Activated naive CD8-positive, alpha-beta T cell treated with anti-CD3 and anti-CD28 coated beads for 36 hours (primary cell): ENCODE measurements around the gene YY1. TPM values are rescaled to one million over a fixed set of nuclear protein-coding genes. Genes with fewer than 3 reads are reported as not detected.
"Not testable (repeated sequence)": the region's sequence is repeated elsewhere in the genome, so short reads cannot be mapped to it uniquely, and the experiment has no call there.

Experiments used
- DNase-seq: peaks from one replicate; pipeline ENCODE4 v3.0.0; 2021
- H3K27ac Mint-ChIP-seq: one replicate; pipeline ENCODE4 v1.8.0; 2022; ENCODE audit warnings: mild to moderate bottlenecking, moderate library complexity, mixed read lengths
- H3K27me3 Mint-ChIP-seq: one replicate; pipeline ENCODE4 v1.8.0; 2022; ENCODE audit warnings: mild to moderate bottlenecking, mixed read lengths
- H3K36me3 Mint-ChIP-seq: one replicate; pipeline ENCODE4 v1.8.0; 2021; ENCODE audit warnings: mild to moderate bottlenecking, mixed read lengths
- H3K4me1 Mint-ChIP-seq: one replicate; pipeline ENCODE4 v1.8.0; 2021; ENCODE audit warnings: mixed read lengths
- H3K4me3 Mint-ChIP-seq: one replicate; pipeline ENCODE4 v1.8.0; 2022; ENCODE audit warnings: mild to moderate bottlenecking, moderate library complexity, mixed read lengths
- H3K9me3 Mint-ChIP-seq: one replicate; pipeline ENCODE4 v1.8.0; 2022; ENCODE audit warnings: mixed read lengths
- total RNA-seq, 2 experiments: library from RNA; stranded (reverse); gene quantifications; one replicate each; pipeline ENCODE4 v1.2.3, GENCODE V29; 2021

The YY1 gene
- total RNA-seq, 2 experiments from 2014 or later, result 109 to 119 TPM

DNA sequence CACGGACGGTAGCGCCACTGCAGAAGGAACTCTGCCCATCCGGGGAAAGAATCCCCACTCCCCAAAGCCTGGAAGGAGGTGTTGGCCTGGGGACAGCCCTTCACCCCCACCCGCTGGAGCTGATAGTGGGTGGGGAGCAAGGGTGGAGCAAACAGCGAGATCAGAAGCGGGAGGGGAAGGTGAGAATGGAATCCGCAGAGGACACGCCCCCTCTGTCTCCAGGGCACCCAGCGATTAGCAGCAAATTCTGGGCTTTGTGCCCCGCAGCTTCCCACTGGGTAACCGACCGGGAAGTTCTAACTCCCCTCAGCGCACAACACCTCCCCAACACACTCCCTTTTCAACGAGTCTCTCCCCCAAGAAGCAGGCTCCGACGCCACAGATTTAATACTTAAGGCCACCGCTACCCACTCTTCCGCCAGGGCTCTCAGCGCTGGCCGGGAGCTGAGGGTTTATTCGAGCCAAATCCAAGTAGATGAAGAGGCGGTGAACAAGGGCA, 65.9 kb downstream of the YY1 start:
- Mint-ChIP-seq H3K4me1 (peaks cover 15% of the 10 kb centered on the region), H3K27me3 (no peaks in the 10 kb centered on the region), H3K27ac (no peak overlapping the region), H3K36me3 (no peaks in the 10 kb centered on the region), H3K4me3 (peak overlapping the region; percentile 71), H3K9me3 (no peaks in the 10 kb centered on the region)
- DNase-seq, result peak; percentile 7

DNA sequence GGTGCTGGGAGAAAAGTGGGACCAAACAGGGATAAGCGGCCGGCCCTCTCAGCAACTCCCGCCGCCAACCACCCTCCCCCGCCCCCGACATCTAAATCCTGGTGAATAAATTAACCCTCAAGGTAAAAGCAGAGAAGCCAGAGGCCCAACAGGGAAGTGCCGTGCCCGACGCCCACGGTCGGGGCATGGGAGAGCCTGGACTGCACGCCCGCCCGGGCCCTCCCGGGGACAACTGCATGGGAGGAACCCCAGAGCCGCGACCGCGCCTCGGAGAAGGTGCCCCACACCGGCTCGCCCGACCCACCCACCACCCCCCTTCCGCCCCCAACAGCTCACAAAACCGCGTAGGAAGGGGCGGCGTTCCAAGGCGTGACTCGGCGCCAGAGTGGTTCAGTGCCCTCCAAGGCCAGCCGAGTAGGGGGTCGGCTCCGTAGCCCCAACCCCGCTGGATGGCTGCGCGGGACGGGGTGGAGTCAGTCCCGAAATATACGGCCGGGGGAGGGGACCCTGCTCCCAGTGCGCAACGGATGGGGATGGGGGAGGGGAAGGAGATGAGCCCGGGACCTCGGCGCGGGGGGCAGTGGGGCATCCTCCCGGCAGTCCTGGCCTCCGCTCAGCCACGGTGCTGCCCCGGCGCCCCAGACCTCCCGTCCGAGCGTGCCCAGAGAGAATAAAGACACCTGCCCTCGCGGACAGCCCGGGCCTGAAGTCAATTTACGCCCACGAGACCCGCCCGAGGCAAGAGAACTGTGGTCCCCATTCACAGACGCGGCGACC, 66.6 kb downstream of the YY1 start:
- Mint-ChIP-seq H3K36me3 (no peaks in the 10 kb centered on the region), H3K4me1 (peaks cover 15% of the 10 kb centered on the region), H3K27ac (no peak overlapping the region), H3K27me3 (no peaks in the 10 kb centered on the region), H3K9me3 (no peaks in the 10 kb centered on the region), H3K4me3 (peak overlapping the region; percentile 71)
- DNase-seq, result peak; percentile 34

DNA sequence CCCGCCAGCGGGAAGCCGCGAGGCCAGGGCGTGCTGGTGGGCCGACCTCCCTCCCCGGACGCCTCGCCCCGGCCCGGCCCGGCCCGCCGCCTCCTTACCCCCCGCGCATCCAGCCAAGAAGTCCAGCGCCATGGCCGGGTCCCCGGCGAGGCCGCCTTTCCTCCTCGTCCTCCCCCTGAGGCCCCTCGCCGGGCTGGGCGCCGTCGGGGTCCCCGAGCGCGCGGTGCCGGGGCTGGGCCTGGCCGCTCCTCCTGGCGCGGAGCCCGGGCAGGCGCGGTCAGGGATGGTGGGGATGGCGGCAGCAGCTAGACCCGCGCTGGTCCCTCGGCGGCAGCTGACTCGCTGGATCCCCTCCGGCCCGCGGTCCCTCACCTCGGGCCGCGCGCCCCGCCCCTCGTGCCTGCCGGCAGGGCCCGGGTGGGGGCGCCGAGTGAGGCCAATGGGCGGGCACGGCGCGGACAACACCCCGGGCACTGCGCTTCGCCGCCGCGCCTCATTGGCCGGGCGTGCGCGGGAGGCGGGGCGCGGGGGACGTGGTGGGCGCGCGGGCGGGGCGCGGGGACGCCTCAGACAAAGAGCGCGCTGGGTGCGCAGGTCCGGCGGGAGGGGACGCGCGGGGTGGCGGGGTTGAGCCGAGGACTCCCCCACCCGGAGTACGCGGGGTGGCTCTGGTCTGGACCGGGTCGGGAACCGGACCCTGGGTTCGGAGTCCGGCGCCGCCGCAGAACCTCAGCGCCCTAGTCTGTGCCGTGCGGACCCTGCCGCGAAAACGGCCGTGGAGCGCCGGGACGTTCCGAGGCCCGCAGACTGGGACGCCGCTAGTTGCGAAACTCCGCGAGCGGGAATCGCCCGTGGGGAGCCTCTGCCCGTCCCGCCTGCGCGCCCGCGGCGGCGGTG, 67.4 kb downstream of the YY1 start, which contains the start of gene SLC25A29:
TSS of gene SLC25A29 (minus strand) at position 344 of the 897 bp plus-strand sequence. CDS start at position 132, 212 bp downstream.
- H3K36me3 Mint-ChIP-seq, result no peaks in the 10 kb centered on the region
- H3K4me3 Mint-ChIP-seq, result peak within 1 kb of the TSS; percentile 71
- DNase-seq, result peak; percentile 87
- peaks cover 15% of the 10 kb centered on the region for H3K4me1 Mint-ChIP-seq
- no peaks in the 10 kb centered on the region for H3K27me3 Mint-ChIP-seq
- no peaks in the 10 kb centered on the region for H3K9me3 Mint-ChIP-seq
- H3K27ac Mint-ChIP-seq, result no peak within 1 kb of the TSS

DNA sequence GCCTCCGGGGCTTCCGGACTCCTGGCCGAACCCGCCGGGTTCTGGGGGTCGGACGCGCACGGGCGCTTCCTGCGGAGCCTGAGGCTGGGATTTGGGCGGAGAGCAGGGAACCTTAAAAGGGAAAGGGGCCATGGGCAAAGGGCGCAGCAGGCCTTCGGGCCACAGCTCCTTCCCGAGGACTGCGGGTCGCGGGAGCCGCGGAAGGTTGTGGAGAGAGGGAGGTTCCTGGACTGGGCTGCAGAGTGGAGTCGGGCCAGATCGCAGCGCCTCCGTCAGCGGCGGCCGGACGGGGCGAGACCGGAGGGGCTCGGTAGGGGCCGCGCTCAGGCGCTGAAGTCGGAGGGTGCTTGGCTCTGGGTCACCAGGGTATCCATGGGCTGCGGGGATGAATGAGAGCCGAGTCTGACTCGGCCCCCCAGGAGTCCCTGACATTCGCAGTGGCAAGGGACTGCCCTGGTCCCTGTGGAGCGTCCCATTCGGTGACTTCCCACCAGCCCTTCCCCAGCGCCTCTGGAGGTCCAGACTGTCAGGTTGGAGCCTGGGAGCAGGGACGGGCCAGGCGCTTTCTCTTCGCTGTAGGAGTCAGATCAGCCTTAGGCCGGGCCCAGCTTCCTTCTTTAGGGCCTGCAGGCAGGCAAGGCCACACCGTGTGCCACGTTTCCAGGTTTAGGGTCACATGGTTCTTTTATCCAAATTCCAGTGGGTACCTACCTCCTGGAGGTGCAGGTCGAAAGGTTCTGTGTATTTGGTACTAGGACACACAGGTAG, 68.2 kb downstream of the YY1 start:
- Mint-ChIP-seq H3K9me3 (no peaks in the 10 kb centered on the region), H3K36me3 (no peaks in the 10 kb centered on the region), H3K27ac (no peak overlapping the region), H3K4me1 (peaks cover 15% of the 10 kb centered on the region), H3K4me3 (peak overlapping the region; percentile 53), H3K27me3 (no peaks in the 10 kb centered on the region)
- DNase-seq, result no peak

DNA sequence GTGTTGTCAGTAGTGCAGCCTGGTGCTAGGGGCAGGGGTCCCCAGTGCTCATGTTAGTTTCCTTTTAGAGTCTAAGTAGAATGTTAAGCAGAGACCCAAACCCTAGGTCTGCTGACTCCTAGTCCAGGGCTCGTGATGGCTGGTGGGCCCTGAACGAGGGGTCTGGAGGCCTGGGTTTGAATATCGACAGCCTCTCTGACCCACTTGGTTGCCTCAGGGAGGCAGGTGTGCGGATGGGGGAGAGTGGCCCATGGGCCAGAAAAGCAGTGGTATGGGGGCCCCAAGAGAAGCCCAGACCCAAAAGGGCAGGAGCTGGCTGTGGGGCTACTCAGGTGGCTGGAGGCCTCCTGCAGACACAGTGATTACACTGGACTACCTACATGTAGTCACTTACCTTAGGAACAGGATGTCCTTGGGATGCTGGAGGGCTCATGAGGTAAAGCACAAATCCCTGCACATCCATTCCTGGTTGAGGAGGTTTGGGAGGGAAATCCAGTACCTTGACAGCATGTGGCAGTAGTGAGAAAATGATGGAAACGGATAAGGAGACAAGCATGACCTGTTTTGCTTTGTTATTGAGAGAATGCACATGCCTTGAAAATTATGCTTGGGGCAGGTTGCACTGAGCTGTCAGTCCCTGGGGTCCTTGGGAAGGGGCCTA, 69.0 kb downstream of the YY1 start:
- Mint-ChIP-seq H3K27ac (no peak overlapping the region), H3K4me3 (peak overlapping the region; percentile 53), H3K4me1 (peaks cover 15% of the 10 kb centered on the region), H3K36me3 (no peaks in the 10 kb centered on the region), H3K9me3 (no peaks in the 10 kb centered on the region), H3K27me3 (no peaks in the 10 kb centered on the region)
- no peak for DNase-seq

DNA sequence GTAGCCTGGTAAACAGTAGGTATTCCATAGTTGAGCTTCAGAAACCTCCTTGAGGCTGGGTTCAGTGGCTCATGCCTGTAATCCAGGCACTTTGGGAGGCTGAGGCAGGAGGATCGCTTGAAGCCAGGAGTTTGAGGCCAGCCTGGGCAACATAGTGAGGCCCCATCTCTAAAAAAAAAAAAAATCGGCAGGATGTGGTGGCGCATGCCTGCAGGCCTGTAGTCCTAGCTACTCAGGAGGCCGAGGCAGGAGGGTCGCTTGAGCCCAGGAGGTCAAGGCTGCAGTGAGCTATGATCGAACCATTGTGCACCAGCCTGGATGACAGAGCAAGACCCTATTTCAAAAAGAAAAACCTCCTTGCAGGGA, 69.5 kb downstream of the YY1 start:
- not testable (repeated sequence) for H3K27ac Mint-ChIP-seq, DNase-seq, H3K4me3 Mint-ChIP-seq, H3K36me3 Mint-ChIP-seq, H3K9me3 Mint-ChIP-seq, H3K27me3 Mint-ChIP-seq
- peaks cover 15% of the 10 kb centered on the region for H3K4me1 Mint-ChIP-seq

DNA sequence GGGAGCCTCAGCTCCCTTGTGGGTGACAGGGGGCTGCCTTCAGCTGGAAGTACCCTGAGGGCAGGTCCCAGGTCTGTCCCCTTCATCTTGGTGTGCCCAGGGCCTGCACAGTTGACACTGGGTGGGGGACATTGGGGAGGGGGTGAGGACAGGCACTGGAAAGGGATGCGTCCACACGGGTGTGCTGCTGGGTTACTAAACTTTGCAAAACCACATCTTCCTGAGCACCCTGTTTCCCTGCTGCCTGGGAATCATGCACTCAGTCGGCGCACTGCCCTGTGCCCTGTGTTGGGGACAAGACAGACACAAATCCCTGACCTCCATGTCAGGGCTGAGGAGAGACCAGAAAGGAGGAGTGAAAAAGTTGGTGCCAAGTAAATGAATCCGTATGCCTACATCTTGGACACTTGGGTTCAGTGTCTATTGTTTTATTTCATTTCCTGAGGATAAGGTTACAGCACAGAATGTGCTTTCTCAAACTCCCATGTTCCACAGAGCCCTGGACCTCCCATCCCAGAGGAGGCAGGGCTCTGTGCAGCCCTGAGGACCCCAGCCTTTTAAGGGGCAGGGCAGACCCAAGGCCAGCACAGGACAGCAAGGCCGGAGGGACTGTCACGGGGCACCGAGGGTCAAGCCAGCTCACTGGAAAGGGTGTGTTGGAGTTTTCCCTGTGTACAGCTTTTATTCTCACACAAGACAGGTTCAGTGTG, 70.2 kb downstream of the YY1 start:
- no peak overlapping the region for H3K4me3 Mint-ChIP-seq
- no peaks in the 10 kb centered on the region for H3K36me3 Mint-ChIP-seq
- no peaks in the 10 kb centered on the region for H3K27me3 Mint-ChIP-seq
- no peaks in the 10 kb centered on the region for H3K9me3 Mint-ChIP-seq
- no peak for DNase-seq
- H3K27ac Mint-ChIP-seq, result no peak overlapping the region
- H3K4me1 Mint-ChIP-seq, result peaks cover 12% of the 10 kb centered on the region

DNA sequence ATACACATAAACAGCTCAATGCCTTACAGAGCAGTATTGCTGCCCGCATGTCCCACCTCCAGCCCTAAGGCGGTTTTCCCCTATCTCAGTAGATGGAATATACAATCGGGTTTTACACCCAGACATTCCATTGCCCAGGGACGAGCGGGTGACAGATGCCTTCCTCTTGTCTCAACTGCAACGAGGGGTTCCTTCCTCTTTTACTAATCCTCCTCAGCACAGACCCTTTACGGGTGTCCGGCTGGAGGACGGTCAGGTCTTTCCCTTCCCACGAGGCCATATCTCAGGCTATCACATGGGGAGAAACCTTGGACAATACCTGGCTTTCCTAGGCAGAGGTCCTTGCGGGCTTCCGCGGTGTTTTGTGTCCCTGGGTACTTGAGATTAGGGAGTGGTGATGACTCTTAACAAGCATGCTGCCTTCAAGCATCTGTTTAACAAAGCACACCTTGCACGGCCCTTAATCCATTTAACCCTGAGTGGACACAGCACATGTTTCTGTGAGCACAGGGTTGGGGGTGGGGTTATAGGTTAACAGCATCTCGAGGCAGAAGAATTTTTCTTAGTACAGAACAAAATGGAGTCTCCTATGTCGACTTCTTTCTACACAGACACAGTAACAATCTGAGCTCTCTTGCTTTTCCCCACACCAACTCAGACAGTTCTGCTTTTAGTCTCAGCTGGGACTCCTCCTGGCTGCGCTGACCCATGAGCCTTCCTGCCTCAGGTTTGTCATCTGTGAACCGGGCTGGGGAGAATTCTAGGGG, 73.3 kb downstream of the YY1 start:
- not testable (repeated sequence) for H3K36me3 Mint-ChIP-seq, H3K4me1 Mint-ChIP-seq, H3K27ac Mint-ChIP-seq, DNase-seq, H3K4me3 Mint-ChIP-seq, H3K9me3 Mint-ChIP-seq, H3K27me3 Mint-ChIP-seq

DNA sequence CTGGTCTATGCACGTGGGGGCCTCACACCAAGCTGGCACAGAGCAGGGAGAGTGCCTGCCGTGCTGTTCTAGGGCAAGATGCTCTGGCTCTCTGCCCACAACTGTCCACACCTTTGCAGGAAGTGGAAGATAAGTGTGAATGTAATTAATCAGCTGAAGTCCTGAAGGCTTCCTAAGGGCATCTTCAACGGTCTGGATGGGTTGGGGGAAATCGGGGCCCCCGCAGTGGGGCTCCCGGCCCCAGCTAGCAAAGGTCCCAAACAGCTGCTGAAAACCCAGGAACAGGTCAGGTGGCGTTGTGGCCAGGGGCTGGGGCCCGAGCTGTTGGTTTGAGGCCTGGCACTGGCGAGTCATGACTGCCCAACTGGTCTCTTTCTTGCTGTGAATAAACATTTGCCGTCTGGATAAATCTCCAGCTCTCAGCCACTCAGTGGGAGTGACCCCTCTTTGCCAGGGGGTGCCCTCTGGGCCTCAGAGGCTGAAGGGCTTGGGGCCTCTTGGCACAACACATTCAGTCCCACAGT, 74.0 kb downstream of the YY1 start:
- H3K4me3 Mint-ChIP-seq, result no peak overlapping the region
- H3K27ac Mint-ChIP-seq, result no peak overlapping the region
- H3K4me1 Mint-ChIP-seq, result peaks cover 4% of the 10 kb centered on the region
- no peak for DNase-seq
- no peaks in the 10 kb centered on the region for H3K36me3 Mint-ChIP-seq
- no peaks in the 10 kb centered on the region for H3K27me3 Mint-ChIP-seq
- no peaks in the 10 kb centered on the region for H3K9me3 Mint-ChIP-seq

DNA sequence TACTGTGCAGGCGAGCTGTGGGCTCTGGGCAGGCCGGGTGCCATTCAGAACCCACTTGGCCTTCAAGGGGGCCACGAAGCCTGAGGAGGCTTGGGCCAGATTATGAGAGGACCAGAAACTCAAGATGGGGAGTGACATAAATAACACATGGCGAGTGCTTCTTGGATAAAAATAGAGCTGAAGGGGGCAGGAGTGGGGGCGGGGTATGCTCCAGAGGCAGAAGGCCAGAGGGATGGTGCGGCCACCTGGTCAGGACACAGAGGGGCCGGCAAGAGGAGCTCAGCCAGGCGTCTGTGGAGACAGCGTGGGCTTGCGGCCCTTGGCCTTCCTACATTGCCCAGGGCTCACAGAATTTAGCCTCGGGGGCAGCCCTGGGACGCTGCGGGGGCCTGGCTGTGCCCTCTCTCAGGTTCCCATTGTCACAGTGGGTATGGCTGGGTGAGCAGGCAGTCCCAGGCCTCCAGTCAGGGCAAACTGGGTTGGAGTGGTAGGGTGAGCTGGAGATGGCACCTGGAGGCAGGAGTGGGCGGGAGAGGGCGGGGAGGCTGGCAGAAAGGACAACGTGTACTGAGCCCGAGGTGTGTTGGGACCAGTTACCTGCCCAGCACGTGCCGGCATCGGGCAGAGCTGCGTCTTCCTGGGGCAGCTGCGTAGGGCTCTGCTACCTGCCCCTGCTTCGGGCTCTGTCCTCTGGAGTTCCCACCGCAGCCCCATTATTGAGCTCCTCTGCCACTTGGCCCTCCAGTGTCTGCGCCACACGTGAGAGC, 74.7 kb downstream of the YY1 start:
- no peak overlapping the region for H3K27ac Mint-ChIP-seq
- DNase-seq, result no peak
- H3K36me3 Mint-ChIP-seq, result no peaks in the 10 kb centered on the region
- no peaks in the 10 kb centered on the region for H3K9me3 Mint-ChIP-seq
- H3K27me3 Mint-ChIP-seq, result no peaks in the 10 kb centered on the region
- no peak overlapping the region for H3K4me3 Mint-ChIP-seq
- H3K4me1 Mint-ChIP-seq, result peaks cover 5% of the 10 kb centered on the region

DNA sequence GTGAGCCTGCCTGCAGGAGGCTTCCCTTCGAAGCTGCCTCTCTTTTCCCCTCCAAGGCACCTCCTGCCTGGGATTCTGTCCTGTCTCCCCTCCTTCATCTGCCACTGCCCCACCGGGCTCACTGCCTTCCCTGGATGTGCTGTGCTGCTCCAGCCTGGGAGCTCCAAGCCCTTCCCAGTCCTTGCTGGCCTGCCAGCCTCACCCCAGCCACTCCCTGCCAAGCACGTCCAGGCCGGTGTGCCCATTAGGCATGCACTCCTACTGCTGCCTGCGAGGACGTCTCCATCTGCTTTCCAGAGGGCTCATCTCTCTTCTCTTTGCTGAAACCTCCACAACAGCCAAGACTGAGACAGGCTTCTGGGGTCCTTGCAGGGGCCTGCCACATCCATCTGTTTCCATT, 75.8 kb downstream of the YY1 start:
- no peak overlapping the region for H3K4me3 Mint-ChIP-seq
- H3K36me3 Mint-ChIP-seq, result no peaks in the 10 kb centered on the region
- H3K4me1 Mint-ChIP-seq, result peaks cover 5% of the 10 kb centered on the region
- no peaks in the 10 kb centered on the region for H3K27me3 Mint-ChIP-seq
- no peak for DNase-seq
- H3K27ac Mint-ChIP-seq, result no peak overlapping the region
- no peaks in the 10 kb centered on the region for H3K9me3 Mint-ChIP-seq

DNA sequence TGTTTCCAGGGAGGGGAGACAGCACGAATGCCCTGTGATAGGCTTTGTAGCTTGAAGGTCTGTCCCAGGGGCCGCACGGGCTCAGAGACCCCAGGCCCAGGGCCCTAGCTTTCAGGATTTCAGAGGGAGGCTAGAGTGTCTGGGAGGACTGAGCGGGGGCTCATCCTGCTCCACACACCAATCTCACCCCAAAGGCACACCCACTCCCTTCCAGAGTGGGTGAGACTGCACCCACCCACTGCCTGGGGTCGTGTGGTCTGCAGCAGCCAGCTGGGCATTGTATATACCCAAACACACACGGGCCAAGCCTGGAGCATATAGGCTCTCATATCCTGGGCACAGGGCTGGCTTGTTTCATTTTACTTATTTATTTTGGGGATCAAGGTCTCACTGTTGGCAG, 78.4 kb downstream of the YY1 start:
- Mint-ChIP-seq H3K4me1 (peaks cover 5% of the 10 kb centered on the region), H3K27me3 (no peaks in the 10 kb centered on the region), H3K9me3 (no peaks in the 10 kb centered on the region), H3K27ac (no peak overlapping the region), H3K36me3 (no peaks in the 10 kb centered on the region), H3K4me3 (no peak overlapping the region)
- no peak for DNase-seq
